Right cardiac atrium (tissue), 5 donors: ENCODE results near the gene NEUROD6. TPM values are rescaled to one million over a fixed set of nuclear protein-coding genes. Genes with fewer than 3 reads are reported as not detected.

Source experiments
- ATAC-seq, 2 donors: fragments of 200-7000 bp; cut with Tn5 transposase; one replicate each; pipeline versions ENCODE4 v1.8.0 to v1.9.1; 2020; ENCODE audit warnings: moderate library complexity in 2 of 2, mild to moderate bottlenecking in 1 of 2
- DNase-seq, 3 donors: peaks; one replicate each; pipeline ENCODE4 v3.0.0-alpha.2; 2020
- H3K27ac ChIP-seq: one replicate; pipeline ENCODE4 v1.5.1; 2013; ENCODE audit warnings: mild to moderate bottlenecking, low read length, control low read depth, moderate library complexity
- H3K27me3 ChIP-seq: one replicate; pipeline ENCODE4 v1.6.1; 2013; ENCODE audit not compliant: control insufficient read depth, insufficient read depth
- H3K4me1 ChIP-seq: one replicate; pipeline ENCODE4 v1.6.1; 2013; ENCODE audit warnings: low read length; ENCODE audit not compliant: control insufficient read depth, insufficient read depth
- H3K4me3 ChIP-seq: one replicate; pipeline ENCODE4 v1.5.1; 2013; ENCODE audit warnings: low read length, control low read depth
- H3K9me3 ChIP-seq: one replicate; pipeline ENCODE4 v1.6.1; 2013; ENCODE audit warnings: low read length; ENCODE audit not compliant: control insufficient read depth
- WGBS: extraction: QIAGEN DNeasy Blood & Tissue Kit; methylation state at CpG from one replicate; pipeline ENCODE4 v1.1.7; 2013; 5-methylcytosine and 5-hydroxymethylcytosine counted together
- intact Hi-C, 4 donors: fragments of 100-400 bp; cut with DNase I; formaldehyde crosslinking; loops; one replicate each; pipeline versions ENCODE4 v1.11.0 to v1.14.0; 2022 to 2023
- long read RNA-seq, 4 donors: library from polyadenylated mRNA; unstranded; transcript quantifications; one replicate each; pipeline ENCODE4 v2.0.0, GENCODE V29; 2020 to 2021
- polyA plus RNA-seq: library from polyadenylated mRNA; stranded (reverse); fragments of 200-250 nt; gene quantifications from one replicate; pipeline ENCODE4 v1.2.3, GENCODE V29; 2013
- total RNA-seq, 4 donors: library from RNA; stranded (reverse); fragmentation: NEBNext Ultra II Directional; extraction: Animal tissue kit (Norgen Biotek cat#: 25700); gene quantifications; one replicate each; pipeline ENCODE4 v1.2.1, GENCODE V29; 2021
- donor health status: healthy with polysubstance abuse.
- donor health status: DM: no; HTN: yes; CAD: no.
- donor health status: DM: no; HTN: no; CAD: no.
- donor health status: DM: no; HTN: yes; CAD: no; lungs with severe emphysema.
- donor health status: DM: yes; HTN: yes; CAD: no.

NEUROD6 gene
- not detected for total RNA-seq
- polyA plus RNA-seq: not detected
- long read RNA-seq, donor 1: 0 reads
- long read RNA-seq, donor 2: 0 reads
- long read RNA-seq, donor 3: 0 reads
- long read RNA-seq, donor 4: 0 reads

DNA sequence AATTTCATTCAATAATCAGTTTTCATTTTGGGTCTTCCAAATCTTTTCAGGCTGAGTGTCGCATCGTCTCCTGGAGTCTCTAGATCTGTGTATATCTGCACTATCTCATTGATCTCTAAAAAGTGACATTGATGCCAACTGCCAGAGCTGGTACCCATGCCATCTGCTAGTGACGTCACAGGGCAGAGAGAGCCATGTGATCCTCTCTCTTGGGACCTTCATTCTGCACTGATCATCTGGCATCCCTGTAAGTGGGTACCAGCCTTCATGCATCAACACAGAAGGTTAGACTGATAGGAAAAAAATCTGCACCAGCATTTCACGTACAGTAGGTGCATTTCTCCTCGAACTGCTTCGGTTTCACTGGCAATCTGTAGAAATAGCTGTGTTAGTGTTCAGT is at the start of gene NEUROD6:
Gene NEUROD6, minus strand, starts transcription at position 124 of the 400 bp plus-strand sequence. CDS start 1,458 bp downstream, outside the sequence.
- 71% methylated on average over 6 of the region's 6 CpGs for WGBS
- Histone ChIP-seq H3K9me3 (no peaks in the 10 kb centered on the region), H3K27ac (no peak within 1 kb of the TSS), H3K4me1 (no peaks in the 10 kb centered on the region), H3K27me3 (peaks cover 2% of the 10 kb centered on the region), H3K4me3 (no peak within 1 kb of the TSS)
- ATAC-seq (no peak), DNase-seq (no peak)
- intact Hi-C loops: no loop called here

DNA sequence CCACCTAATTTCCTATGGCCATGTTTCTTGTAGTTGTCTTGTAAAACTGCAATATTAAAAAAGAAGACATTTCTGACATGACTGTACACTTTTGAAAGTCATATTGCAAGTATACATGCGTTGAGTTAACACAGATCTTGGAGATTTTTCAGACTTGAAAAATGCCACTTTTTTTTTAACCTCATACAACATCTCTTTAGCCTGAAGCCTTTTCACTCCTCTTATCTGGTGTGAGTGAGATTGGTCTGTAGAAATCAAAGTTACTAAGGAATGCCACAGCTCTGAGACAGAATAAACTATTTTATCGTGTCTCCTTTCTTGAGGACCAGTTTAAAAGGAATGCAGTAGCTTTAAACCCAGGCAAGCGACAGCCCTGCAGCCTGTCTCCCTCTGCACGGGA is 43.9 kb upstream of the NEUROD6 start:
- intact Hi-C loops: no loop called here
- Histone ChIP-seq H3K27ac (no peak overlapping the region), H3K4me1 (no peaks in the 10 kb centered on the region), H3K9me3 (no peaks in the 10 kb centered on the region), H3K27me3 (no peaks in the 10 kb centered on the region), H3K4me3 (no peak overlapping the region)
- no peak for ATAC-seq
- 40% methylated on average over 4 of the region's 4 CpGs for WGBS
- no peak for DNase-seq

DNA sequence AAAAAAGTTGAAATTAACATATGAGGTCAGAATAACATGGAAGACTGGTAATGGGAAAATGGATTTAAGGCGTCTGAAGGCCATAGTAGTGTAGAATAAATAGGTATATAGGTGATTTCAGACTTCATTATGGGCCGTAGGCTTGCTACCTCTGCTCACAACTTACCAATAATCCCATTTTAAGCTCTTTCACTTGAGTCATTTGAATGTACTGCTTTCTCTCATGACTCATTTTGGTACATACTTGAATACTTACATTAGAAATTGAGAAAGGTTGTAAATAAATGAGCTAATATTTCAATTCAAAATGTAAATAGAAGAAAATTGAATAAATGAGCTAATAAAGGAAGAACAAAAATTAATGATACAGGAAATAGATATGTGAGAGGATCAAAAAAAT is 42.2 kb upstream of the NEUROD6 start:
- no peaks in the 10 kb centered on the region for H3K9me3 ChIP-seq
- H3K4me3 ChIP-seq: no peak overlapping the region
- intact Hi-C loops: no loop called here
- ATAC-seq (no peak), DNase-seq (no peak)
- no peaks in the 10 kb centered on the region for H3K27me3 ChIP-seq
- no peaks in the 10 kb centered on the region for H3K4me1 ChIP-seq
- 78% methylated on average over 2 of the region's 2 CpGs for WGBS
- H3K27ac ChIP-seq: no peak overlapping the region

DNA sequence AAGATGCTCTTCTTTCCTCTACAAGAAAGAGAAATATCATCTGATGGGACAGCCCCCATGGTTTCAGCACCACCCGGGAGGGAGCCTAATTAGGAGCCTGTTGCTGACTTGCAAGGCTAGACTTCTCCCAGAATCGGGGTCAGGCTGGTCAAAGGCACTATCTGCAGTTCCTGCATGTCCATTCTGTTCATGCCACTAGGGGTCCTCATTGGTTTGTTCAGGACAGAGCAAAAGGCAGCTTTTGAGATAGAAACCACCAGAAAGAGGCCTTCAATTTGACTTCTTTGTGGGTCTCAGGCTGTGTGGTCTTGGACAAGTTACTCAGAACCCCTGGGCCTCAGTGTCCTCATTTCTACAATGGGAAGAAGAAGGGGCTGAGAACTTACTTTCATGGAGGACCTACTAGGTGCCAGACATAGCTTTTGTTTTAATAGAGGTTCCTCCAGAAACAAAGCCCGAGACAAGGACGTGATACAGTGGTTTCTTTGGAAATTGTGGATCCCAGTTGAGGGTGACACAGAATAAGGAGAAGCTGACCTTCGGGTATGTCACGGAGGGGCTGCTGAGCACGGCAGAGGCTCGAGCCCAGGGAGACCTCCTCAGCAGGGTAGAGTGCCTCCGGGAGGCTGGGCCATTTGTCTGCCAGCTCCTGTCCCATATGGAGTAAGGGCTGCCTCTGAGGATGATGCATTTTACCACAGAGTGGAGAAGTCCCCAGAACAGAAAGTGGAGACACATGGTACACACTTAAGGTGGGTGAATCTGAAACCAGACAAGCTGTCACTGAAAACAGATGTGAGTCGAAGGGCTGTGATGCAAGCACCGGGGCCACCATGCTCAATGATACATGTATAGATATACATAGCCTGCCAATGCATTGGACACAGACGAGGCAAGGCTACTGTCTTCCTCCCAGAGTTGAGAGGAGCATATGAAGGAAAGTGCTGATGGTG is 33.1 kb upstream of the NEUROD6 start:
- Histone ChIP-seq H3K4me1 (no peaks in the 10 kb centered on the region), H3K9me3 (no peaks in the 10 kb centered on the region), H3K4me3 (no peak overlapping the region), H3K27me3 (no peaks in the 10 kb centered on the region), H3K27ac (no peak overlapping the region)
- WGBS: 73% methylated on average over 12 of the region's 12 CpGs
- DNase-seq (peak in 1 of 3 donors; percentile 19), ATAC-seq (peak; percentile 52)
- intact Hi-C loops: loop anchor here in 2 of 4 donors (10.0 kb wide), 1 partner anchor 261 kb away; no protein-coding TSS in a partner anchor

DNA sequence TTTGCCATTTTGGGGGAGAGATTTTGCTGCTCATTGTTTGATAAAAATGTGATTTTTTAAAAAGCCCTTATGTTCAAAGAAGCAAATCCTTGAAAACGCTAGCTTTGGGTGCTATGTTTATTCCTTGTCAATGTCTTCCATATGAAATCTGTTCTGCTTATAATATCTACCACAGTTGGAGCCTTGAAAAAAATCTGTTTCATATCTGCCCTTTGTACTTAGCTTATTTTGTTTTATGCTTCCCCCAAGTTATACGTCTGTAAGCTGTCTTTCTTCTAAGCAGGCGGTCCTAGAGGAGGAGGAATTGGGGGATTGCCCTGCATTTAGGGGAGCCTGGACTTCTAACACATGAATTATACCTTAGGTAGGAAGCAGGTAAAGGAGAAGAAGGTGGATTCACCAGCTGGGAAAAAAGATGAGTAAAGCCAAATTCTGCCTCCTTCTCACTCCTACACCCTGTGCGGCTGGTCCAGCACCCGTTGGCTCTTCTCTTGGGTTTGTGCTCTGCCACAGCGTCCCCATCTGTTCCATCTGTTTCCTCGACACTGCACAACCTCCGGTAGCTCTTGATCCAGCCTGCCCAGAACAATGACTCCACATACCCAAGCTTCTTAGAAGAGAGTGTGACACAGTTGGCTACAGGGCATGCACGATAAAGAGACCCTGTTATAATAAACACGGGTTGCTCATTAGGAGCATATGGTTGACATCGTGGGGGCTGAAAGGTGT is 31.9 kb upstream of the NEUROD6 start:
- DNase-seq (peak in 1 of 3 donors; percentile 18), ATAC-seq (no peak)
- no peak overlapping the region for H3K27ac ChIP-seq
- WGBS: 78% methylated on average over 11 of the region's 11 CpGs
- H3K4me1 ChIP-seq: no peaks in the 10 kb centered on the region
- H3K9me3 ChIP-seq: no peaks in the 10 kb centered on the region
- H3K4me3 ChIP-seq: no peak overlapping the region
- no peaks in the 10 kb centered on the region for H3K27me3 ChIP-seq
- intact Hi-C loops: loop anchor here in 2 of 4 donors (10.0 kb wide), 1 partner anchor 262 kb away; no protein-coding TSS in a partner anchor

DNA sequence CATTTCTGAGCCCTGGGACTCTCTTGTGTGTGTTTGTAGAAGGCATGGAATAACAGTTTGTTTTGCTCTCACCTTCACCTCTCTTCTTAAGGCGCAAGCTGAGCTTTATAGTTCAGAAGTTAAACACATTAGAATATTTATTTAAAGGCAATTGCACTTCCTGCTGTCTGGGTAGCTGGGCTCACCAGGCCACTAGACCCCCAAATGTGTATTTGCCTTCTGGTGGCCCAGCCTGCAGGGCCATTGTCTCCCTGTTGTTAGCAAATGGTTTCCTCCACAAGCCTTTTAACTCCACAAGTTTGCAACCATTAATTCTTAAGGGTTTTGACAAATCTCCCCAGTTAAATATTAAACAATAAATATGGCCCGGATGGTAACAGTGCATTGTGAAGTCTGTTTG is 31.1 kb upstream of the NEUROD6 start:
- WGBS: 84% methylated on average over 2 of the region's 2 CpGs
- ATAC-seq: no peak
- intact Hi-C loops: loop anchor here in 2 of 4 donors (10.0 kb wide), 1 partner anchor 263 kb away; no protein-coding TSS in a partner anchor
- H3K9me3 ChIP-seq: no peaks in the 10 kb centered on the region
- H3K27ac ChIP-seq: no peak overlapping the region
- no peaks in the 10 kb centered on the region for H3K27me3 ChIP-seq
- no peaks in the 10 kb centered on the region for H3K4me1 ChIP-seq
- no peak overlapping the region for H3K4me3 ChIP-seq
- no peak for DNase-seq

DNA sequence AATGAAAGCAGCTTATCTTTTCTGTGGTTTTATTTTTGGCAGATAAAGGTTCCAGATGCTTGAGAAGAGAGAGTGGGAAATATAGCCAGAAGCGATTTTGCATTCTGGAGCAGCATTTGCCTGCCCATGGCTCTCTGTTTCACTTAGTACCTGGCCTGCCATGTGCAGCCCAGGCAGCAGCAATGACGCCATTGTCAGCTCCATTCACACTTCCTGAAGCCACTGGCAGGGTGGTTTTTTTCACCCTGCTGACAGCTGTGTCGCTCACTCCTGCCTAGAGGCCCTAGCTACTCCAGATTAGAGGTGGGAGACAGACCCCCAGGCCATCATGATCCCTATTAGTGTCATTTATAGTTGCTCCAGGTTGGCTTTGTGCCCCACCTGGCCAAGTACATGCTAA is 30.1 kb upstream of the NEUROD6 start:
- Histone ChIP-seq H3K27ac (no peak overlapping the region), H3K27me3 (no peaks in the 10 kb centered on the region), H3K9me3 (no peaks in the 10 kb centered on the region), H3K4me1 (no peaks in the 10 kb centered on the region), H3K4me3 (no peak overlapping the region)
- no peak for DNase-seq
- intact Hi-C loops: loop anchor here in 2 of 4 donors (10.0 kb wide), 1 partner anchor 264 kb away; no protein-coding TSS in a partner anchor
- 36% methylated on average over 3 of the region's 3 CpGs for WGBS
- no peak for ATAC-seq

DNA sequence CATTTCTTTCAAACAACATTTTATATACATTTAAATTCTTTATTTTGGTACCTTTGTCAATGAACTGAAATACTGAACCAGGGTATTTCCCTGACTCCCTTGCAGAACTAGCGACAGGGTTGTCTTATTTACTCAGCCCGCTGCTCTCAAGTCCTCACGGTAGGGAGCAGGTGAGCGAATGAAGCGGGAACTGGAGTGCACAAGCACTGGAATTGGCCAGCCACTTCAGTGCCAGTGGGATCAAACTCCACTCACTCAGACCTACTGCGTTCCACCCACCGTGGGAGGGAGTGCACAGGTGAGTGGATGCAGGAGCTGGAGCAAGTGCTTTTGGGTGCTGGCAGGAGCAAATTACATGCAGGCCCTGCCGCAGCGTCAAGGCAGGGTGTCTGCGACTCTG is 28.1 kb upstream of the NEUROD6 start:
- DNase-seq (no peak), ATAC-seq (no peak)
- H3K27me3 ChIP-seq: no peaks in the 10 kb centered on the region
- no peak overlapping the region for H3K27ac ChIP-seq
- no peaks in the 10 kb centered on the region for H3K9me3 ChIP-seq
- intact Hi-C loops: no loop called here
- no peak overlapping the region for H3K4me3 ChIP-seq
- WGBS: 89% methylated on average over 10 of the region's 10 CpGs
- H3K4me1 ChIP-seq: no peaks in the 10 kb centered on the region

DNA sequence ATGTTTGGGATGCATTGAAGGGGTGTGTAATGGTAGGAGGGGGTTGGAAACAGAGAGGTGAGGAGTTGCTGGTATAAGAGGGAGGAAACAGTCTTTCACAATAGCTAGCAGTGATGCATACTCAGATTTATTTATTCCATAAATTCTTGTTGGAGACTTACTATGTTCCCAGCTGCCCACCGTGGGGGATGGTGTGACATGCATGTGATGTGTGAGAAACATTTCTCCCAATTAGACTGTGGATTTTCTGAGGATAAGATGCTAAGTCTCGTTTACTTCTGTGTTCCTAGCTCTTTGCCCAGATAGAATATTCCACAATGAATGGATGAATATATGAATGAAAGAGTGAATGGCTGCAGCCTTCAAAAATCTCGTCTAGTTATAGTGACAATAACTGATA is 23.0 kb upstream of the NEUROD6 start:
- DNase-seq (no peak), ATAC-seq (no peak)
- Histone ChIP-seq H3K4me1 (no peaks in the 10 kb centered on the region), H3K27me3 (no peaks in the 10 kb centered on the region), H3K9me3 (no peaks in the 10 kb centered on the region), H3K4me3 (no peak overlapping the region), H3K27ac (no peak overlapping the region)
- 70% methylated on average over 3 of the region's 3 CpGs for WGBS
- intact Hi-C loops: no loop called here

DNA sequence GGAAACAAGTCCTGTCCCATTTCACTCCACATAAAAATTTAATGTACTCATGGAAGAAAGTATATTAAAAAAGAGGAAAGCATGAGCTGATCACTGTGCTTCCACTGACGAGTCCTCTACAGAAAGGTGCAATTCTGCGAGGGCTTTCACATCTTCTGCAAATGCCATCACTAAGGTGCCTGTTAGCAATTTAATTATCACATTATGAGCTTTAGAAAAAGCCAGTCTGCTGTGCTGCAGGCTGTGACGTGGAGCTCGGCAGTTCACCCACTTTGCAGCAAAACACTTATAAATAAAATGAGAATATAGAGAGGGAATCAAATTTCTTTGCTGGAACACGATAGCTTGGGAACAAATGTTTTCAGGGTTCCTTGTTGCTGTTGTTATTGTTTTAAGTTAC is 22.5 kb upstream of the NEUROD6 start:
- intact Hi-C loops: no loop called here
- H3K4me3 ChIP-seq: no peak overlapping the region

DNA sequence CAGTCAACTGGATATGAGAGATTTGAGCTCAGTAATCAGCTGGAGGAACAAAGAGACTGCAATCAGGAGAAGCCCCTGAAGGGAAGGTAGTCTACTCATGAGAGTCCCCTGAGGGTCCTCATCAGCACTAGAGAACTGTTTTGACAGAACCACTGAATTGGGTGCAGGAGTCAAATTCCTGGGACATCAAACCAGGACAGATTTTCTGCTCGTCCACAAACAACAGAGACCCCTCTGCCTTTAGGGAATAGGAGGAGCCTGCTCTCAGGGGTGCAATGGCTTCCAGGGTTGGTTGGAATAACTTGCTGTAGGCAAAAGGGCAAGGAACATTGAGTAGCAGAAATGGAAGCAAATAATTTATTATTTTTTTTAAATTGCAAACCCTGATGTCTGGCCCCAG is 21.9 kb upstream of the NEUROD6 start:
- Histone ChIP-seq H3K27ac (no peak overlapping the region), H3K4me1 (no peaks in the 10 kb centered on the region), H3K27me3 (no peaks in the 10 kb centered on the region), H3K9me3 (no peaks in the 10 kb centered on the region), H3K4me3 (no peak overlapping the region)
- ATAC-seq (no peak), DNase-seq (no peak)
- intact Hi-C loops: no loop called here
- 25% methylated on average over 1 of the region's 1 CpG for WGBS

More for the DNA sequence above, 22.5 kb upstream of the NEUROD6 start:
- no peak overlapping the region for H3K27ac ChIP-seq
- H3K9me3 ChIP-seq: no peaks in the 10 kb centered on the region
- 54% methylated on average over 5 of the region's 5 CpGs for WGBS
- H3K4me1 ChIP-seq: no peaks in the 10 kb centered on the region
- H3K27me3 ChIP-seq: no peaks in the 10 kb centered on the region
- DNase-seq (no peak), ATAC-seq (no peak)
